IMR-90 (cell line): ENCODE results near the gene MOCOS. TPM values are rescaled to one million over a fixed set of nuclear protein-coding genes. Genes with fewer than 3 reads are reported as not detected.

Source experiments
- ATAC-seq: fragments of 200-7000 bp; cut with Tn5 transposase; 2 replicates; pipeline ENCODE4 v1.9.1; 2020; ENCODE audit warnings: low read depth, mild to moderate bottlenecking, moderate library complexity
- BruUV-seq: library from RNA; stranded (reverse); fragments of 400-500 nt; replicated peaks from 2 replicates; lab custom pipeline; 2021; lab: Mats Ljungman, UMichigan
- CTCF ChIA-PET: fragments of 300-600 bp; formaldehyde crosslinking; extraction: SDS; loops from one replicate; lab custom pipeline; 2021; ENCODE audit warnings: antibody characterized with exemption; lab: Yijun Ruan, JAX
- POLR2A ChIA-PET: fragments of 300-600 bp; sonication (Branson Sonifier 250); formaldehyde crosslinking; loops from one replicate; lab custom pipeline; 2022; ENCODE audit warnings: antibody characterized with exemption; ENCODE audit not compliant: unreplicated experiment; lab: Charles Lee
- DNase-seq: peaks from one replicate; pipeline ENCODE4 v3.0.0; 2013
- H2AFZ ChIP-seq: replicated peaks from 2 replicates; pipeline ENCODE3; 2013; ENCODE audit warnings: low read length, mild to moderate bottlenecking; ENCODE audit not compliant: poor library complexity
- H2AK5ac ChIP-seq: 2 replicates; pipeline ENCODE4 v1.6.1; 2013; ENCODE audit warnings: low read depth, low read length, inconsistent platforms
- H2AK9ac ChIP-seq: replicated peaks from 2 replicates; pipeline ENCODE3; 2013; ENCODE audit warnings: mild to moderate bottlenecking, low read depth, low read length, moderate library complexity; ENCODE audit not compliant: poor library complexity
- H2BK120ac ChIP-seq: 2 replicates; pipeline ENCODE4 v1.6.1; 2013; ENCODE audit warnings: low read depth, low read length, inconsistent platforms
- H2BK15ac ChIP-seq: 3 replicates; pipeline ENCODE4 v1.6.1; 2013; ENCODE audit warnings: low read depth, low read length, inconsistent platforms
- H2BK20ac ChIP-seq: 2 replicates; pipeline ENCODE4 v1.6.1; 2013; ENCODE audit warnings: low read depth, mild to moderate bottlenecking, inconsistent platforms, low read length, moderate library complexity
- H2BK5ac ChIP-seq: 2 replicates; pipeline ENCODE4 v1.6.1; 2013; ENCODE audit warnings: mild to moderate bottlenecking, low read depth, low read length, inconsistent platforms; ENCODE audit not compliant: poor library complexity, severe bottlenecking
- H3K14ac ChIP-seq: replicated peaks from 2 replicates; pipeline ENCODE4 v1.6.1; 2013; ENCODE audit warnings: low read depth, low read length, inconsistent platforms
- H3K18ac ChIP-seq: 2 replicates; pipeline ENCODE4 v1.6.1; 2013; ENCODE audit warnings: low read depth, low read length, control low read depth
- H3K23ac ChIP-seq: 2 replicates; pipeline ENCODE4 v1.6.1; 2013; ENCODE audit warnings: low read depth, low read length, inconsistent platforms
- H3K27ac ChIP-seq: 2 replicates; pipeline ENCODE4 v1.5.1; 2013; ENCODE audit warnings: mild to moderate bottlenecking, control low read depth, low read length; ENCODE audit not compliant: insufficient read depth
- H3K27me3 ChIP-seq: 2 replicates; pipeline ENCODE4 v1.6.1; 2013; ENCODE audit warnings: low read length; ENCODE audit not compliant: control insufficient read depth, insufficient read depth
- H3K36me3 ChIP-seq: 2 replicates; pipeline ENCODE4 v1.6.1; 2013; ENCODE audit warnings: low read length, mixed read lengths; ENCODE audit not compliant: control insufficient read depth, insufficient read depth
- H3K4ac ChIP-seq: 2 replicates; pipeline ENCODE4 v1.6.1; 2013; ENCODE audit warnings: low read depth, low read length, inconsistent platforms
- H3K4me1 ChIP-seq: 2 replicates; pipeline ENCODE4 v1.6.1; 2013; ENCODE audit warnings: low read length, mixed read lengths; ENCODE audit not compliant: control insufficient read depth, insufficient read depth
- H3K4me2 ChIP-seq: 2 replicates; pipeline ENCODE4 v1.6.1; 2013; ENCODE audit warnings: low read depth, mild to moderate bottlenecking, control low read depth, low read length, moderate library complexity
- H3K4me3 ChIP-seq: 2 replicates; pipeline ENCODE4 v1.5.1; 2013; ENCODE audit warnings: low read depth, mild to moderate bottlenecking, control low read depth, low read length, moderate library complexity; ENCODE audit not compliant: insufficient read depth
- H3K56ac ChIP-seq: 2 replicates; pipeline ENCODE4 v1.6.1; 2013; ENCODE audit warnings: low read length, inconsistent platforms; ENCODE audit not compliant: insufficient read depth; ENCODE audit errors: extremely low read depth
- H3K79me1 ChIP-seq, 2 experiments: 2 replicates each; pipeline ENCODE4 v1.6.1; 2013; ENCODE audit warnings: low read length in 2 of 2, inconsistent platforms in 1 of 2, low read depth in 1 of 2
- H3K9ac ChIP-seq: 2 replicates; pipeline ENCODE4 v1.6.1; 2013; ENCODE audit warnings: low read depth, low read length, control low read depth
- H3K9me1 ChIP-seq: 2 replicates; pipeline ENCODE4 v1.6.1; 2013; ENCODE audit warnings: low read length, inconsistent platforms; ENCODE audit not compliant: insufficient read depth
- H3K9me3 ChIP-seq: 2 replicates; pipeline ENCODE4 v1.6.1; 2013; ENCODE audit warnings: low read length; ENCODE audit not compliant: control insufficient read depth, insufficient read depth
- H4K20me1 ChIP-seq: 2 replicates; pipeline ENCODE4 v1.6.1; 2013; ENCODE audit warnings: low read length, inconsistent platforms; ENCODE audit not compliant: insufficient read depth
- H4K5ac ChIP-seq: 2 replicates; pipeline ENCODE4 v1.6.1; 2013; ENCODE audit warnings: mild to moderate bottlenecking, low read depth, low read length, control low read depth
- H4K8ac ChIP-seq, 2 experiments: 2 replicates each; pipeline ENCODE4 v1.6.1; 2013; ENCODE audit warnings: low read depth in 2 of 2, low read length in 2 of 2, control low read depth in 1 of 2, inconsistent platforms in 1 of 2
- H4K91ac ChIP-seq: 2 replicates; pipeline ENCODE4 v1.6.1; 2013; ENCODE audit warnings: low read depth, low read length, inconsistent platforms; ENCODE audit not compliant: insufficient read depth
- BHLHE40 ChIP-seq: fragments of 150-350 bp; IDR thresholded peaks from 2 replicates; pipeline ENCODE4 v1.6.1; 2016; ENCODE audit warnings: mild to moderate bottlenecking, low read depth, low read length
- CEBPB ChIP-seq: IDR thresholded peaks from 2 replicates; pipeline ENCODE4 v1.6.1; 2012; ENCODE audit warnings: low read depth, low read length, improper control_type of control experiment
- ELK1 ChIP-seq: fragments of 150-350 bp; IDR thresholded peaks from 2 replicates; pipeline ENCODE4 v1.6.1; 2016; ENCODE audit warnings: low read depth, mild to moderate bottlenecking, low read length, moderate library complexity, borderline replicate concordance
- MAZ ChIP-seq: IDR thresholded peaks from 2 replicates; pipeline ENCODE4 v1.6.1; 2012; ENCODE audit warnings: low read depth, mild to moderate bottlenecking, low read length, improper control_type of control experiment, moderate library complexity, borderline replicate concordance
- NFE2L2 ChIP-seq: fragments of 150-350 bp; IDR thresholded peaks from 2 replicates; pipeline ENCODE4 v1.6.1; 2016; ENCODE audit warnings: low read depth, mild to moderate bottlenecking, low read length
- RCOR1 ChIP-seq: IDR thresholded peaks from 2 replicates; pipeline ENCODE4 v1.6.1; 2012; ENCODE audit warnings: mild to moderate bottlenecking, low read length, improper control_type of control experiment; ENCODE audit not compliant: insufficient replicate concordance
- SMC3 ChIP-seq: fragments of 150-350 bp; IDR thresholded peaks from 2 replicates; pipeline ENCODE4 v1.6.1; 2016; ENCODE audit warnings: low read depth, mild to moderate bottlenecking, antibody characterized with exemption, low read length, moderate library complexity
- WGBS, 2 experiments: methylation state at CpG; one replicate each; pipeline versions ENCODE4 v1.1.5 to v1.1.7; 2013; ENCODE audit warnings: missing lambda C conversion rate in 2 of 2; ENCODE audit not compliant: insufficient read length in 1 of 2; ENCODE audit errors: extremely low coverage in 2 of 2; 5-methylcytosine and 5-hydroxymethylcytosine counted together
- dilution Hi-C: fragments of 300-500 bp; cut with HindIII; formaldehyde crosslinking; loops from one replicate; pipeline ENCODE4 v1.14.3; 2018; ENCODE audit warnings: low sequenced_read_pairs; ENCODE audit not compliant: unreplicated experiment
- in situ Hi-C: fragments of 300-500 bp; cut with MboI; formaldehyde crosslinking; loops from 3 replicates; pipeline ENCODE4 v1.14.3; 2019; ENCODE audit warnings: low sequenced_read_pairs, inconsistent platforms, mixed read lengths
- intact Hi-C: fragments of 100-400 bp; cut with micrococcal nuclease; formaldehyde crosslinking; loops from 2 replicates; pipeline ENCODE4 v1.10.0; 2022
- polyA plus RNA-seq, 3 experiments: library from polyadenylated mRNA; depleted of rRNA; stranded (reverse); fragments of >200 nt; gene quantifications; 2 replicates each; pipeline ENCODE4 v1.2.3, GENCODE V29; 2012; ENCODE audit warnings: low replicate concordance in 1 of 3
- total RNA-seq: library from RNA; depleted of rRNA; stranded (reverse); fragments of >200 nt; gene quantifications from 2 replicates; pipeline ENCODE4 v1.2.3, GENCODE V29; 2012

The MOCOS gene
- total and polyA plus RNA-seq, 2 of the 4 experiments (the other 2 are of a cell fraction), result 1.1 to 2.2 TPM

GRCh38 chr18:36304723-36305122, 117.4 kb downstream of the MOCOS start:
- no peak for TF ChIP-seq SMC3
- no peak for TF ChIP-seq ELK1
- no peak for TF ChIP-seq CEBPB
- no peak for TF ChIP-seq MAZ
- TF ChIP-seq NFE2L2, result no peak
- TF ChIP-seq RCOR1, result no peak
- TF ChIP-seq BHLHE40, result no peak
- no peaks in the 10 kb centered on the region for H3K9me3 ChIP-seq
- H3K27me3 ChIP-seq, result no peaks in the 10 kb centered on the region; the same call in 1 of the 2 replicates
- no peak overlapping the region for H4K91ac ChIP-seq
- no peak overlapping the region; the same call in 2 of the 3 replicates for H2BK15ac ChIP-seq
- no peak overlapping the region for H3K14ac ChIP-seq
- no peak for ATAC-seq
- no peak overlapping the region for H3K4me3 ChIP-seq
- H4K20me1 ChIP-seq, result peaks cover 10% of the 10 kb centered on the region
- no peak overlapping the region for H3K23ac ChIP-seq
- no peak overlapping the region for H2AFZ ChIP-seq
- H2BK20ac ChIP-seq, result no peak overlapping the region
- no peak overlapping the region for H2AK5ac ChIP-seq
- no peak overlapping the region for H3K4me2 ChIP-seq
- in situ Hi-C loops, result no loop called here
- BruUV-seq, result no TSS peak
- H4K8ac ChIP-seq, result no peak overlapping the region
- ChIA-PET POLR2A (no interaction called here), CTCF (no interaction called here)
- no peak overlapping the region for H3K56ac ChIP-seq
- H3K27ac ChIP-seq, result no peak overlapping the region
- no peak overlapping the region for H4K5ac ChIP-seq
- DNase-seq, result no peak
- no peak overlapping the region for H3K18ac ChIP-seq
- dilution Hi-C loops, result no loop called here
- WGBS, 2 experiments, result no CpG with 5 or more reads among the region's 3 CpGs
- no peak overlapping the region for H2BK5ac ChIP-seq
- H2BK120ac ChIP-seq, result no peak overlapping the region
- H3K4me1 ChIP-seq, result peaks cover 20% of the 10 kb centered on the region
- H3K9me1 ChIP-seq, result peaks cover 29% of the 10 kb centered on the region
- H3K9ac ChIP-seq, result no peak overlapping the region
- H3K36me3 ChIP-seq, result no peaks in the 10 kb centered on the region
- peaks cover 10 to 53% of the 10 kb centered on the region in 2 experiments for H3K79me1 ChIP-seq
- intact Hi-C loops, result no loop called here
- H2AK9ac ChIP-seq, result no peak overlapping the region
- H3K4ac ChIP-seq, result no peak overlapping the region
